Measurements from ENCODE around the gene EGR2.
"Not testable (repeated sequence)": the region's sequence is repeated elsewhere in the genome, so short reads cannot be mapped to it uniquely, and the experiment has no call there.

Gene EGR2

DNA sequence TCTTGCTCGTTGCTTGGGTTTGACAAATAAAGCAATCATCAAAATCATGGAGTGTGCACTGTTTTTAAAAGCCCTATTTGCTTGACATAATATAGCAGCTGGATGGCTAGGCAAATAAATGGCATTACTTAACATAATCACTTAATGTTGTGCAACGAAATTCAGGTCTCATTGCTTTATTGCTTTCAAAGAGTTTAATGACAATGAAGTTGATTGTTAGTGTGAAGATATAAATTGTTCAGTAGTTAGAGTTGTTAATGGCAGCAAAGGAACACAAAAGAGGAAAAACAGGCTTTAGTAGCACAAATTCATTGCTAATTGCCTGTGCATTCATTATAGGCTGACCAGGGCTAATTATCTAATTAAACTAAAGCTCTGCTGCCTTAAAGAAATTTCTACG is 19.3 kb downstream of the EGR2 start:
- in situ Hi-C loops (cut with MboI; ENCODE audit: low sequenced_read_pairs), result no loop called here

DNA sequence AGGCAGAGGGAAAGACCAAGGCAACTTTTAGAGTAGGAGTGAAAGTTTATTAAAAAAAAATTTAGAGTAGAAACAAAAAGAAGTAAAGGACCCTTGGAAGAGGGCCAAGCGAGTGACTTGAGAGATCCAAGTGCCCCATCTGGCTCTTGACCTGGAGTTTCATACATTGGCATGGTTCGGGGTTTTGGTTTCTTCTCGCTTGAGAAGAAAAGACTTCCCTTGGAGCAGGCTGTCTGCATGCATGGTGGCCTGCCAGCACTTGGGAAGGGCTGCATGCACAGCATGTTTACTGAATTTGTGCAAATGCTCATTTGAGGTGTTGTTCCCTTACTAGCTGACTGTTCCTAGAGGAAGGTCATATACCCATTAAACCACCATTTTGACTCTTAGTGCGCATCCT is 20.4 kb downstream of the EGR2 start:
- in situ Hi-C loops (cut with MboI; ENCODE audit: low sequenced_read_pairs), result no loop called here

DNA sequence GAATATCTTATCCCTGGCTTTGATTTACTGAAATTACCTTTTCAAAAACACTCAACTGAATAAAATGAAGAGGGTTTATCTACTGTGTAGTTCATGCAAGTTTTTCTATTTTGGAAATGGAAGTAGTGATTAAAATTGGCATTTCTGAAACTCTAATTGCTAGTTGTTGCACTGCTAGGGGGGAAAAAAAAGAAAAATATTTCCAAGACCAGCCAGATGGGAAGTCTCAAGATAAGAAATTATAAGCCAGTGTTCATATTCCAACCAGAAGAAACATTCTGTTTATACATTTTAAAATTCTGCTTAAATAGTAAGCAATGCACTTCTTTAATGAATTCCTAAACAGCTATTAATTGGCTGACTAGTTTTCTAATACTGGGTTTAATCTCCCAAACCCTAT is 21.1 kb downstream of the EGR2 start:
- in situ Hi-C loops (cut with MboI; ENCODE audit: low sequenced_read_pairs), result no loop called here

DNA sequence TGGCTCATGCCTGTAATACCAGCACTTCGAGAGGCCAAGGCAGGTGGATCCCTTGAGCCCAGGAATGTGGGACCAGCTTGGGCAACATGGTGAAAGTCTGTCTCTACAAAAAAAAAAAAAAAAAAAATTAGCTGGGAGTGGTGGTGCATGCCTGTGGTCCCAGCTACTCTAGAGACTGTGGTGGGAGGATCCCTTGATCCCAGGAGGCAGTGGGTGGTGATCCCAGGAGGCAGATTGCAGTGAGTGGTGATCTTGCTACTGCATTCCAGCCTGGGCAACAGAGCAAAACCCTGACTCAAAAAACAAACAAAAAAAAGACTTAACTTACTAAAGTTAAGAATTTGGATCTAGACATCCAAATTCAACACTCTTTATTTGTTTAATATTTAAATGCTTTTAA is 21.9 kb downstream of the EGR2 start:
- in situ Hi-C loops (cut with MboI; ENCODE audit: low sequenced_read_pairs), result no loop called here

DNA sequence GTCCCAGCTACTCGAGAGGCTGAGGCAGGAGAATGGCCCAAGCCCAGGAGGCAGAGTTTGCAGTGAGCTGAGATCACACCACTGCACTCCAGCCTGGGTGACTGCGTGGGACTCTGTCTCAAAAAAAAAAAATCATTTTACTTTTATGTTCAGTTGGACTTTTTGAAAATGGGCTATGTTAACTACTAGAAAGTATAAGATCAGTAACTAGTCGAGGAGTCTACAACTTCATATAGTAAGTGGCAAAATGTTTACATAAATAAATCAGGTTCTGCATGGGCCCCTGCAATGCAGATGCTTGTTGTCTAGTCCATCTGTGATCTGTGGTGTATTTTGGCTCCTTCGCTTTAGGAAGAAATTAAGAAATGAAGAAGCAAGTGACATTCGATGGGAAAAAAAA is 23.9 kb downstream of the EGR2 start:
- in situ Hi-C loops (cut with MboI; ENCODE audit: low sequenced_read_pairs), result no loop called here

GRCh38 chr10:62790571-62790970 is 25.6 kb downstream of the EGR2 start:
- in situ Hi-C loops (cut with MboI; ENCODE audit: low sequenced_read_pairs), result no loop called here

GRCh38 chr10:62790019-62790555 is 26.1 kb downstream of the EGR2 start:
- in situ Hi-C loops (cut with MboI; ENCODE audit: low sequenced_read_pairs), result no loop called here

- in situ Hi-C loops (cut with MboI; ENCODE audit: low sequenced_read_pairs), result no loop called here
These were observed 27.2 kb downstream of the EGR2 start for GRCh38 chr10:62788861-62789467.

DNA sequence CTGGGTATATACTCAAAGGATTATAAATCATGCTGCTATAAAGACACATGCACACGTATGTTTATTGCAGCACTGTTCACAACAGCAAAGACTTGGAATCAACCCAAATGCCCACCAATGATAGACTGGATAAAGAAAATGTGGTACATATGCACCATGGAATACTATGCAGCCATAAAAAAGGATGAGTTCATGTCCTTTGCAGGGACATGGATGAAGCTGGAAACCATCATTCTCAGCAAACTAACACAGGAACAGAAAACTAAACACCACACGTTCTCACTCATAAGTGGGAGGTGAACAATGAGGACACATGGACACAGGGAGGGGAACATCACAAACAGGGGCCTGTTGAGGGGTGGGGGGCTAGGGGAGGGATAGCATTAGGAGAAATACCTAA is 27.9 kb downstream of the EGR2 start:
- in situ Hi-C loops (cut with MboI; ENCODE audit: low sequenced_read_pairs), result not testable (repeated sequence)

GRCh38 chr10:62784537-62784936 is 31.6 kb downstream of the EGR2 start:
- in situ Hi-C loops (cut with MboI; ENCODE audit: low sequenced_read_pairs), result not testable (repeated sequence)

DNA sequence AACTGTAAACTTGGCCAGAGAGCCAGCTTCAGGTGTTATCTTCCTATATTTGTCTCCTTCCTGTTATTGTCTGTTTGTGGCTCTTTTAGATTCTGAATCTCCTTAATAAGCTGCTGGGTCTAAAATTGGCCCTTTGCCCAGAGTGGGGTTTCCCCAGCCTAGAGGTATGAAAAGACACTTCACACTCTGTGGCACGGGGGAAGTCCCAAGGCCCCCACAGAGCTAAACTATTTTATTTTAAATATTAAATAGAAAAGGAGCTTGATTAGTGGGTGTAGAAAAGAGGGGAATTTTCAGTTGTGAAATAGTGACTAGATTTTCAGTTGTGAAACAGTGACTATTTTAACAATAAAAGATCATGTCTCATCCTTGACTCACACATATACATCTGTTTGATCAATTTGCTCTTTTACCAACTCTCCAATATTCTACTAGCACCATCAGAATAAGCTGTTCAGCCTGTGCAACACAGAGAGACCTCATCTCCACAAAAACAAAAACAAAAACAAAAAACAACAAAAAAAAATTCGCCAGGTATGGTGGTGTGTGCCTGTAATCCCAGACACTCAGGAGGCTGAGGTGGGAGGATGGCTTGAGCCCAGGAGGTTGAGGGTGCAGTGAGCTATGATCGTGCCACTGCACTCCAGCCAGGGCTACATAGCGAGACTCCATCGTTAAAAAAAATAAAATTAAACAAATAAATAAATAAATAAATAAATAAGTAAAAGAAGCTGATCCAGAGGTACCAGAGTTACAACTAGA is 36.5 kb downstream of the EGR2 start:
- in situ Hi-C loops (cut with MboI; ENCODE audit: low sequenced_read_pairs), result no loop called here

DNA sequence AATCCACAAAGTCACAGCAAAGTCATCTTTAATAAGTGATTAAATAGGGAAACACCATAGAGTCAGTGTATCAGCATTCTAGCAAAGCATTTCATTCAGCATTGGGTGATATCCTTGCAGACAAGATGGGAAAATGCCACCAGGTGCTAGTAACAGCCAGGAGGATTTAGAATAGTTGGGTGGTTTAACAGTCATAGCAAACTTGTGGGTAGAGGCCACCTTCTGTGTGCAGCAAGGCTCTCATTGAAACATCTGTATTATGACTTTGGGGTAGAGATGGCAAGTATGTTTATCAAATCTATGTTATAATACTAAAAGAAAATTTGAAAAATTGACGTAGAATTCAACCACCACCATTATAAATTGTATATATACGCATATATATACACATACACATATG is 38.0 kb downstream of the EGR2 start:
- in situ Hi-C loops (cut with MboI; ENCODE audit: low sequenced_read_pairs), result no loop called here

DNA sequence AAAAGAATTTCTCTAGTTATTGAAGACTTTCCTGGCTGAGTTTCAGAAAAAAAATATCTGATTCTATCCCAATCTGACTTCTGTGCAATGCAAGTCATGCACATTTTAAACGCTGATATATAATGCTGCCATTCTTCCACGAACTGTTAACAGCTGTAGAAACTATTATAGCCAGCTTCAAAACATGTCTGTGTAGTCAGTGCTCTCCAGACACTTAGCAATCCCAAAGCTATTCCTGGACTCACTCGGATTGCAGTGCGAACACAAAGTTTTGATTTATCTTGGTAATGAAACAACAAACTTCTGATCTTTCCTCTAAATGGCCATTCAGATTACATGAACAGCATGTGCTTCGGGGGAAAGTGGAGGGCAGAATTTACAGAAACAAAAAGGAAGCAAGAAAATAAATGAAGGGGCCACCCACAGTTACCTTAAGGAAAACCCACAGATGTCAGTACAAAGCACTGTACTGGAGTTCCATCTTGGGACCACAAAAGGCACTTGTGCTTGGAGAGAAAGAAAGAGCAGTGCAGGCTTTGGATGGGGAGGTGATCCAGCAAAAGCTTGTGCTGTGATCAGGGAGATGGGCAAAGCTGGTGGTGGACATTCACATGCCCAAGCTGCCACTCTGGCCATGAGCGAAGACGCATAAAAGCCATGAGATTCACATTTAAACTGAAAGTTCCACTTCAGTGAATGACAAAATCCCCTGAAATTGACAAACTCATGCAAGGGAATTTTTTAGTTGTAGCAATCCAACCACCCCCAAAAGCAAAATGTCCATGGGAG is 43.8 kb downstream of the EGR2 start:
- in situ Hi-C loops (cut with MboI; ENCODE audit: low sequenced_read_pairs), result no loop called here

DNA sequence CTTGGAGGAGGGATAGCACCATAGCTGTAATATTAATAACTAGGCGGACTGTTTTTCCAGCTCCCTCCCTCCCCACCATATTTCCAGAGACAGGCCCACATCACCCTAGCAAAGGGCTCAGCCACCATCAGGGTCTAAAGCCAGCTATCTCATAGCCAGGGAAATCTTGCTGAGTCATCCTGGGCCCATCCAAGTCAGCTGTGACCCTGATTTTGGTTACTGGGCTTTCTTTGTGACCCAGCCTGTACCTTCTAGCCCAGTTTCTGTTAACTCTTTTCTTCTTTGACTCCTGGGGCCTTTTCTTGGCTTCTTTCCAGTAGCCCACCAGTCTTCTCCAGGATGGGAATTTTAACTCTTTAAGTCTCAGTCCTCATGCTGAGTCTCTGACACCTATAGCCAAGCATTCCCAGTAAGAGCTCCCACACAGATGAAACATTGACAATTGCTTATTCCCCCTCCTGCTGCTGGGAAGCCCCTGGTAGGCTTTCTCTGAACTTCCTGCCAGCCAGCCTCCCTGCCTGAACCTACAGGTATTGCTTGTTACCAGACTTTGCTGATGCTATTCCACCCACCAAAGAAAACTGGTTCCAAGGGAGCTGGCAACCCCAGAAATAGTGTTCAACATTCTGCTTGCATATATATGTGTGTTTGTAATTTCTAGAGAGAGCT is 46.5 kb downstream of the EGR2 start:
- in situ Hi-C loops (cut with MboI; ENCODE audit: low sequenced_read_pairs), result no loop called here

DNA sequence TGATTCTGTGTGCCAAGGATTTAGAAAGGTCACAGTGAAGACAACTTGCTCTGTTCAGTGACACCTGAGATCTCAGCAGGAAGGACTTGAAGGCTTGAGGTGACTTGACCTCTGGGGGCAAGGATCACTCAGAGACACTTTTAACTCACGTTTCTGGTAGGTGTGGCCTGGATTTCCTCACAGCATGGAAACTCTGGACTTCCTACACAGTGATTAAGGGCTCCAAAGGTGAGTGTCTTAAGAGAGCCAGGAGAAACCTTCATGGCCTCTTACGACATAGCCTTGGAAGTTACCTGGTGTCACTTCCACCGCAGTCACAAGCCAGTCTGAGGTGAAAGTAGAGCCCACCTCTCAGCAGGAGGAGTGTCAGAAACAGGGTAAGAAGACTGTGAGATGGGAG is 49.8 kb downstream of the EGR2 start:
- in situ Hi-C loops (cut with MboI; ENCODE audit: low sequenced_read_pairs), result no loop called here

DNA sequence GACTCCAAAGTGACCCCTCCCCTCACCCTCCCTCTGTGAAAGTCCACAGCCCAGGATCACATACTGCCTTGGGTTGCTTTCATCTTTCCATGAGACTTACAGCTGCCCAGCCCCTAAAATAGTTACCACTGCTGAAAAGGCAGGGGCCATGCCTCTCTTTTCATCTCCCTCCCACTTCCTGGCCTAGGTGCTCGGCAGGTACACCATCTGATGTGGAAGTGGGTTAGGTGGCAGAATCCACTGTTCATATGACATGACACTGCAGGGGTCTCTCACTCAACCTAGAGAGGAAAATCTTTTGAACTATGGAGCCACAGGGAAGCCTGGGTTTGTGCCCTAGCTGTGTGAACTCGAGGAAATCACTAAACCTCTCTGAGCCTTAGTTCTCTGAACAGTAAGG is 50.4 kb downstream of the EGR2 start:
- in situ Hi-C loops (cut with MboI; ENCODE audit: low sequenced_read_pairs), result no loop called here

DNA sequence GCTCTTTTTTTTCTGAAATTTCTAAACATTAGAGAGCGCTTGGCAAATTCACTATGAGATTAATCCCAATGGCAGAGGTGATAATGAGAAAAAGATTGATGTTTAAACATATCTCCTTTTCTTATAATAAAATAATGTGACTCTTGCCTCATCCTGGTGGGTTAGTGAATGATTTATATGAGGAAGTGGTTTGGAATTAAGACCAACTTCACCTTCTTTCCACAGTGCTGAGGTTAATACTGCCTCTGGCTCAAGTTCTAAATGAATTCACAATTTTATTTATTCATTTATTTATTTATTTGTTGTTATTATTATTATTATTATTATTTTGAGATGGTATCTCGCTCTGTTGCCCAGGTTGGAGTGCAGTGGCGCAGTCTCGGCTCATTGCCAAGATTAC is 52.2 kb downstream of the EGR2 start:
- in situ Hi-C loops (cut with MboI; ENCODE audit: low sequenced_read_pairs), result no loop called here

- in situ Hi-C loops (cut with MboI; ENCODE audit: low sequenced_read_pairs), result no loop called here
These were observed 53.0 kb downstream of the EGR2 start for GRCh38 chr10:62763155-62763554.

Measured in HL-60/S4 (cell line).